GM23338 (cell line): ENCODE measurements around the gene CNPY4.

Experiments used
- CREB1 ChIP-seq: fragments of 250-450 bp; sonication (Bioruptor Pico); IDR thresholded peaks from 2 replicates; pipeline ENCODE4 v1.5.0; 2020; ENCODE audit warnings: low read depth, mild to moderate bottlenecking, moderate library complexity
- EZH2 ChIP-seq: fragments of 200-600 bp; sonication (generic); IDR thresholded peaks from one replicate; pipeline ENCODE4 v1.8.0; 2017; ENCODE audit warnings: antibody characterized with exemption, mild to moderate bottlenecking, low read depth; ENCODE audit not compliant: unreplicated experiment
- EZH2phosphoT487 ChIP-seq: fragments of 200-600 bp; sonication (generic); IDR thresholded peaks from one replicate; pipeline ENCODE4 v1.8.1; 2018; ENCODE audit warnings: antibody characterized with exemption; ENCODE audit not compliant: unreplicated experiment
- JUNB ChIP-seq: IDR thresholded peaks from one replicate; pipeline ENCODE4 v1.6.1; 2016; ENCODE audit warnings: antibody characterized with exemption; ENCODE audit not compliant: unreplicated experiment
- NANOG ChIP-seq: IDR thresholded peaks from 2 replicates; pipeline ENCODE4 v1.6.1; 2016; ENCODE audit warnings: antibody characterized with exemption, borderline replicate concordance
- POLR2AphosphoS5 ChIP-seq: IDR thresholded peaks from 2 replicates; pipeline ENCODE4 v1.6.1; 2016; ENCODE audit warnings: antibody characterized with exemption, low read depth
- STAT1 ChIP-seq: IDR thresholded peaks from one replicate; pipeline ENCODE4 v1.6.1; 2016; ENCODE audit warnings: antibody characterized with exemption; ENCODE audit not compliant: unreplicated experiment
- ZNF114 ChIP-seq: fragments of 250-450 bp; sonication (Bioruptor Pico); IDR thresholded peaks from 2 replicates; pipeline ENCODE4 v1.5.0; 2020; ENCODE audit warnings: mild to moderate bottlenecking, moderate library complexity
- ZNF331 ChIP-seq: fragments of 250-450 bp; sonication (Bioruptor Pico); IDR thresholded peaks from 2 replicates; pipeline ENCODE4 v1.5.0; 2020; ENCODE audit warnings: low read depth, mild to moderate bottlenecking, moderate library complexity
- TF ChIP-seq, protein P1 (sequence below), 2 experiments: fragments of 200-600 bp in 1 of 2; sonication (generic) in 1 of 2; conservative IDR thresholded peaks; 2 replicates each; pipeline versions ENCODE4 v1.5.1 to v1.6.1; 2016 to 2017; ENCODE audit warnings: antibody characterized with exemption in 2 of 2, low read depth in 2 of 2, mild to moderate bottlenecking in 2 of 2, moderate library complexity in 1 of 2
- TF ChIP-seq, protein P2 (sequence below): IDR thresholded peaks from 2 replicates; pipeline ENCODE4 v1.6.1; 2016; ENCODE audit warnings: antibody characterized with exemption
- TF ChIP-seq, protein P3 (sequence below): IDR thresholded peaks from one replicate; pipeline ENCODE4 v1.6.1; 2018; ENCODE audit warnings: antibody characterized with exemption; ENCODE audit not compliant: unreplicated experiment
- TF ChIP-seq, protein P4 (sequence below): fragments of 250-450 bp; sonication (Bioruptor Pico); IDR thresholded peaks from 2 replicates; pipeline ENCODE4 v1.5.0; 2020; ENCODE audit warnings: mild to moderate bottlenecking, moderate library complexity

DNA sequence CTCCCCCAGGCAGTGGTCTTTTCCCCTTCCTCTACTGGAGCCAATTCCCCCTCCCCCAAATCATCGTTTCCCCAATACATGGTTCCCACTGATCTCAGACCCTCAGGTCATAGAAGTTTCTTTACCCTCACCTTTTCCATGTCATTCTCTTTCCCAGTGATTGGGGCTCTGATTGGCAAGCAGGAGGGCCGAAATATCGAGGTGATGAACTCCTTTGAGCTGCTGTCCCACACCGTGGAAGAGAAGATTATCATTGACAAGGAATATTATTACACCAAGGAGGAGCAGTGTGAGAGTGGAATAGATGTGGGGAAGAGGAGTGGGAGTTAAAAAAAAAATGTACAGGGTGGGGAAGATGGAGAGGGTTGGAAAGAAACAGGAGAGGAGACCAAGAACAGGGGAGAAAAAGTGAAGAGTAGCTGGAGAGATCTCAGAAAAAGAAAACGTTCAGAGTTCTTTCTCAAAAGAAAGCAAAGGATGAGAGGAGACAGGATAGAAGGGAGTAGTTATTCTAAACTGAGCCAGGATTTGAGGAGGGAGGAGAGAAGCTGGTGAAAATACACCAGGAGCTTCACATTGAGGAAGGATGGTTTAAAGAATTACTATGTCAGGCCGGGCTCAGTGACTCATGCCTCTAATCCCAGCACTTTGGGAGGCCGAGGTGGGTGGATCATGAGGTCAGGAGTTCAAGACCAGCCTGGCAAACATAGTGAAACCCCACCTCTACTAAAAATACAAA lies 29.8 kb upstream of the CNPY4 start:
- TF ChIP-seq, protein P1, sequence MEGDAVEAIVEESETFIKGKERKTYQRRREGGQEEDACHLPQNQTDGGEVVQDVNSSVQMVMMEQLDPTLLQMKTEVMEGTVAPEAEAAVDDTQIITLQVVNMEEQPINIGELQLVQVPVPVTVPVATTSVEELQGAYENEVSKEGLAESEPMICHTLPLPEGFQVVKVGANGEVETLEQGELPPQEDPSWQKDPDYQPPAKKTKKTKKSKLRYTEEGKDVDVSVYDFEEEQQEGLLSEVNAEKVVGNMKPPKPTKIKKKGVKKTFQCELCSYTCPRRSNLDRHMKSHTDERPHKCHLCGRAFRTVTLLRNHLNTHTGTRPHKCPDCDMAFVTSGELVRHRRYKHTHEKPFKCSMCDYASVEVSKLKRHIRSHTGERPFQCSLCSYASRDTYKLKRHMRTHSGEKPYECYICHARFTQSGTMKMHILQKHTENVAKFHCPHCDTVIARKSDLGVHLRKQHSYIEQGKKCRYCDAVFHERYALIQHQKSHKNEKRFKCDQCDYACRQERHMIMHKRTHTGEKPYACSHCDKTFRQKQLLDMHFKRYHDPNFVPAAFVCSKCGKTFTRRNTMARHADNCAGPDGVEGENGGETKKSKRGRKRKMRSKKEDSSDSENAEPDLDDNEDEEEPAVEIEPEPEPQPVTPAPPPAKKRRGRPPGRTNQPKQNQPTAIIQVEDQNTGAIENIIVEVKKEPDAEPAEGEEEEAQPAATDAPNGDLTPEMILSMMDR (conservative IDR thresholded peaks at IDR 0.05; ENCODE audit: low read depth in 2 of 2): no peak
- TF ChIP-seq POLR2AphosphoS5 (no peak), CREB1 (no peak), EZH2 (no peak), ZNF114 (CRISPR knock-in tag) (no peak), JUNB (no peak), EZH2phosphoT487 (no peak), ZNF331 (CRISPR knock-in tag) (no peak), STAT1 (no peak), NANOG (no peak)
- TF ChIP-seq, protein P2, sequence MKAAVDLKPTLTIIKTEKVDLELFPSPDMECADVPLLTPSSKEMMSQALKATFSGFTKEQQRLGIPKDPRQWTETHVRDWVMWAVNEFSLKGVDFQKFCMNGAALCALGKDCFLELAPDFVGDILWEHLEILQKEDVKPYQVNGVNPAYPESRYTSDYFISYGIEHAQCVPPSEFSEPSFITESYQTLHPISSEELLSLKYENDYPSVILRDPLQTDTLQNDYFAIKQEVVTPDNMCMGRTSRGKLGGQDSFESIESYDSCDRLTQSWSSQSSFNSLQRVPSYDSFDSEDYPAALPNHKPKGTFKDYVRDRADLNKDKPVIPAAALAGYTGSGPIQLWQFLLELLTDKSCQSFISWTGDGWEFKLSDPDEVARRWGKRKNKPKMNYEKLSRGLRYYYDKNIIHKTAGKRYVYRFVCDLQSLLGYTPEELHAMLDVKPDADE: no peak
- TF ChIP-seq, protein P3, sequence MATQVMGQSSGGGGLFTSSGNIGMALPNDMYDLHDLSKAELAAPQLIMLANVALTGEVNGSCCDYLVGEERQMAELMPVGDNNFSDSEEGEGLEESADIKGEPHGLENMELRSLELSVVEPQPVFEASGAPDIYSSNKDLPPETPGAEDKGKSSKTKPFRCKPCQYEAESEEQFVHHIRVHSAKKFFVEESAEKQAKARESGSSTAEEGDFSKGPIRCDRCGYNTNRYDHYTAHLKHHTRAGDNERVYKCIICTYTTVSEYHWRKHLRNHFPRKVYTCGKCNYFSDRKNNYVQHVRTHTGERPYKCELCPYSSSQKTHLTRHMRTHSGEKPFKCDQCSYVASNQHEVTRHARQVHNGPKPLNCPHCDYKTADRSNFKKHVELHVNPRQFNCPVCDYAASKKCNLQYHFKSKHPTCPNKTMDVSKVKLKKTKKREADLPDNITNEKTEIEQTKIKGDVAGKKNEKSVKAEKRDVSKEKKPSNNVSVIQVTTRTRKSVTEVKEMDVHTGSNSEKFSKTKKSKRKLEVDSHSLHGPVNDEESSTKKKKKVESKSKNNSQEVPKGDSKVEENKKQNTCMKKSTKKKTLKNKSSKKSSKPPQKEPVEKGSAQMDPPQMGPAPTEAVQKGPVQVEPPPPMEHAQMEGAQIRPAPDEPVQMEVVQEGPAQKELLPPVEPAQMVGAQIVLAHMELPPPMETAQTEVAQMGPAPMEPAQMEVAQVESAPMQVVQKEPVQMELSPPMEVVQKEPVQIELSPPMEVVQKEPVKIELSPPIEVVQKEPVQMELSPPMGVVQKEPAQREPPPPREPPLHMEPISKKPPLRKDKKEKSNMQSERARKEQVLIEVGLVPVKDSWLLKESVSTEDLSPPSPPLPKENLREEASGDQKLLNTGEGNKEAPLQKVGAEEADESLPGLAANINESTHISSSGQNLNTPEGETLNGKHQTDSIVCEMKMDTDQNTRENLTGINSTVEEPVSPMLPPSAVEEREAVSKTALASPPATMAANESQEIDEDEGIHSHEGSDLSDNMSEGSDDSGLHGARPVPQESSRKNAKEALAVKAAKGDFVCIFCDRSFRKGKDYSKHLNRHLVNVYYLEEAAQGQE: no peak
- TF ChIP-seq, protein P4, sequence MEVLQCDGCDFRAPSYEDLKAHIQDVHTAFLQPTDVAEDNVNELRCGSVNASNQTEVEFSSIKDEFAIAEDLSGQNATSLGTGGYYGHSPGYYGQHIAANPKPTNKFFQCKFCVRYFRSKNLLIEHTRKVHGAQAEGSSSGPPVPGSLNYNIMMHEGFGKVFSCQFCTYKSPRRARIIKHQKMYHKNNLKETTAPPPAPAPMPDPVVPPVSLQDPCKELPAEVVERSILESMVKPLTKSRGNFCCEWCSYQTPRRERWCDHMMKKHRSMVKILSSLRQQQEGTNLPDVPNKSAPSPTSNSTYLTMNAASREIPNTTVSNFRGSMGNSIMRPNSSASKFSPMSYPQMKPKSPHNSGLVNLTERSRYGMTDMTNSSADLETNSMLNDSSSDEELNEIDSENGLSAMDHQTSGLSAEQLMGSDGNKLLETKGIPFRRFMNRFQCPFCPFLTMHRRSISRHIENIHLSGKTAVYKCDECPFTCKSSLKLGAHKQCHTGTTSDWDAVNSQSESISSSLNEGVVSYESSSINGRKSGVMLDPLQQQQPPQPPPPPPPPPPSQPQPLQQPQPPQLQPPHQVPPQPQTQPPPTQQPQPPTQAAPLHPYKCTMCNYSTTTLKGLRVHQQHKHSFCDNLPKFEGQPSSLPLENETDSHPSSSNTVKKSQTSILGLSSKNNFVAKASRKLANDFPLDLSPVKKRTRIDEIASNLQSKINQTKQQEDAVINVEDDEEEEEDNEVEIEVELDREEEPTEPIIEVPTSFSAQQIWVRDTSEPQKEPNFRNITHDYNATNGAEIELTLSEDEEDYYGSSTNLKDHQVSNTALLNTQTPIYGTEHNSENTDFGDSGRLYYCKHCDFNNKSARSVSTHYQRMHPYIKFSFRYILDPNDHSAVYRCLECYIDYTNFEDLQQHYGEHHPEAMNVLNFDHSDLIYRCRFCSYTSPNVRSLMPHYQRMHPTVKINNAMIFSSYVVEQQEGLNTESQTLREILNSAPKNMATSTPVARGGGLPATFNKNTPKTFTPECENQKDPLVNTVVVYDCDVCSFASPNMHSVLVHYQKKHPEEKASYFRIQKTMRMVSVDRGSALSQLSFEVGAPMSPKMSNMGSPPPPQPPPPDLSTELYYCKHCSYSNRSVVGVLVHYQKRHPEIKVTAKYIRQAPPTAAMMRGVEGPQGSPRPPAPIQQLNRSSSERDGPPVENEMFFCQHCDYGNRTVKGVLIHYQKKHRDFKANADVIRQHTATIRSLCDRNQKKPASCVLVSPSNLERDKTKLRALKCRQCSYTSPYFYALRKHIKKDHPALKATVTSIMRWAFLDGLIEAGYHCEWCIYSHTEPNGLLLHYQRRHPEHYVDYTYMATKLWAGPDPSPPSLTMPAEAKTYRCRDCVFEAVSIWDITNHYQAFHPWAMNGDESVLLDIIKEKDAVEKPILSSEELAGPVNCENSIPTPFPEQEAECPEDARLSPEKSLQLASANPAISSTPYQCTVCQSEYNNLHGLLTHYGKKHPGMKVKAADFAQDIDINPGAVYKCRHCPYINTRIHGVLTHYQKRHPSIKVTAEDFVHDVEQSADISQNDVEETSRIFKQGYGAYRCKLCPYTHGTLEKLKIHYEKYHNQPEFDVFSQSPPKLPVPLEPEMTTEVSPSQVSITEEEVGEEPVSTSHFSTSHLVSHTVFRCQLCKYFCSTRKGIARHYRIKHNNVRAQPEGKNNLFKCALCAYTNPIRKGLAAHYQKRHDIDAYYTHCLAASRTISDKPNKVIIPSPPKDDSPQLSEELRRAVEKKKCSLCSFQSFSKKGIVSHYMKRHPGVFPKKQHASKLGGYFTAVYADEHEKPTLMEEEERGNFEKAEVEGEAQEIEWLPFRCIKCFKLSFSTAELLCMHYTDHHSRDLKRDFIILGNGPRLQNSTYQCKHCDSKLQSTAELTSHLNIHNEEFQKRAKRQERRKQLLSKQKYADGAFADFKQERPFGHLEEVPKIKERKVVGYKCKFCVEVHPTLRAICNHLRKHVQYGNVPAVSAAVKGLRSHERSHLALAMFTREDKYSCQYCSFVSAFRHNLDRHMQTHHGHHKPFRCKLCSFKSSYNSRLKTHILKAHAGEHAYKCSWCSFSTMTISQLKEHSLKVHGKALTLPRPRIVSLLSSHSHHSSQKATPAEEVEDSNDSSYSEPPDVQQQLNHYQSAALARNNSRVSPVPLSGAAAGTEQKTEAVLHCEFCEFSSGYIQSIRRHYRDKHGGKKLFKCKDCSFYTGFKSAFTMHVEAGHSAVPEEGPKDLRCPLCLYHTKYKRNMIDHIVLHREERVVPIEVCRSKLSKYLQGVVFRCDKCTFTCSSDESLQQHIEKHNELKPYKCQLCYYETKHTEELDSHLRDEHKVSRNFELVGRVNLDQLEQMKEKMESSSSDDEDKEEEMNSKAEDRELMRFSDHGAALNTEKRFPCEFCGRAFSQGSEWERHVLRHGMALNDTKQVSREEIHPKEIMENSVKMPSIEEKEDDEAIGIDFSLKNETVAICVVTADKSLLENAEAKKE (CRISPR knock-in tag): no peak
